Adipose tissue (tissue), 3 donors: ENCODE measurements around the gene TRABD2B. TPM values are rescaled to one million over a fixed set of nuclear protein-coding genes. Genes with fewer than 3 reads are reported as not detected.

Experiments
- H3K27ac ChIP-seq: one replicate; pipeline ENCODE4 v1.5.1; 2013; ENCODE audit warnings: low read depth, low read length
- WGBS, 3 donors: extraction: QIAGEN DNeasy Blood & Tissue Kit; methylation state at CpG; one replicate each; pipeline ENCODE4 v1.1.7; 2013; 5-methylcytosine and 5-hydroxymethylcytosine counted together
- polyA plus RNA-seq, 3 donors: library from polyadenylated mRNA; stranded (reverse); fragments of 200-250 nt; gene quantifications; one replicate each; pipeline ENCODE4 v1.2.3, GENCODE V29; 2013
- donor health status: healthy with polysubstance abuse.
- donor health status: Bipolar disorder and iron deficiency.
- donor health status: healthy.

TRABD2B gene
- polyA plus RNA-seq, 3 donors = 0.46 to 2.4 (median 1.0) TPM

DNA sequence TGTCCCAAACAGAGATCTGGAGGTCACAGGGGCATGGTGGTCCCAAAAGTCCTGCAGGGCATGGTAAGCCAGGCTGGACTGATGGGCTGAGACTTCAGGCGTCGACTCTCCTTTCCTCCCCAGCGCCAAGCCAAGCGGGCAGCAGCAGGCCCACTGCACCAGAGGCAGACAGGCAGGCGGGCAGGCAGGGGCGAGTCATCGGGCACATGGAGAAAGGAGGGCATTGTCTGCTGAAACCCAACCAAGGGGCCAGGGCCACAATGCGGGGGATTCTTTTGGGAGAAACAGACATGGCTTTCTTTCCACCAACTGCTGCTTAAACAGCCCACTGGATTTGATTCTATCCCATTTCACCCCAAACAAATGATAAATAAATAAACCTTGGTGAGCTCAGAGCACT, 46.2 kb downstream of the TRABD2B start:
- H3K27ac ChIP-seq = no peak overlapping the region
- WGBS, 3 donors = 97 to 99% (median 97%) methylated on average over 8 of the region's 8 CpGs

DNA sequence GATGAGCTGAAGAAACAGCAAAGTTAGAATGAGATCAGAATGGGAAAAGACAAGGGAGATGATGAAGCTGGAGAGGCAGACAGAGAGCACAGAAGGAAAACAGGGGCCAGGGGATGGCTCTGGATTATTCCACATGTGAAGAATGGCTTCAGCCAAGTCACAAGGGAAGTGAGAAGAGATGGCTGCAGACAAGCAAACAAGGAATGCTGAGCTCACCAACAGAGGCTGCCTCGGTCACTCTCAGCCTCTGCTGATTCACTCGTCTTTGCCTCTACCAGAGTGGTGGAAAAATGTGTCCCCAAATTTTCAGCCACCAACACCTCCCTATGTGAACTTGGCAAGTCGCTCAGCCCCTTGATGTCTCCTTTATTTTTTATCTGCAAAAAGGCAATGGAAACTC, 46.7 kb downstream of the TRABD2B start:
- no peak overlapping the region for H3K27ac ChIP-seq
- 60 to 88% (median 84%) methylated on average over 3 of the region's 3 CpGs for WGBS, 3 donors

DNA sequence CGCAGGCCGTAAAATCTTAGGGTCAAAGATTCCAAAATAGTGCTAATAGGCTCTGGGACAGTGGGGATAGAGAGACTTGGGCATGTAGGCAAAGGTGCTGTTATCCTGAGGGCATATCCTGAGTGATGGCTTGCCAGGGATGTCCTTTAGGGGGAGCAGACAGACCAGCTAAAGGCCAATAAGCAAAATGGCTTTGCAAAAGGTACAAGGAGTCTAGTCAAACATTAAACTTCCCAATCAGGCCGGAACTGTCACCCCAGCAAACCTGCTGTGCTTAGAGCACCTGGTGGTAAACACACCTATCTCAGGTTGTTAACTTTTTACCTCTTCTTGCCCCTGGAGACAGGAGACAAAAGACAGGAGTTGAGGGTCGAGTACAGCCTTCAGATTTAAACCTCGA, 49.1 kb downstream of the TRABD2B start:
- H3K27ac ChIP-seq = no peak overlapping the region
- WGBS, 3 donors = 62 to 91% (median 88%) methylated on average over 5 of the region's 5 CpGs

DNA sequence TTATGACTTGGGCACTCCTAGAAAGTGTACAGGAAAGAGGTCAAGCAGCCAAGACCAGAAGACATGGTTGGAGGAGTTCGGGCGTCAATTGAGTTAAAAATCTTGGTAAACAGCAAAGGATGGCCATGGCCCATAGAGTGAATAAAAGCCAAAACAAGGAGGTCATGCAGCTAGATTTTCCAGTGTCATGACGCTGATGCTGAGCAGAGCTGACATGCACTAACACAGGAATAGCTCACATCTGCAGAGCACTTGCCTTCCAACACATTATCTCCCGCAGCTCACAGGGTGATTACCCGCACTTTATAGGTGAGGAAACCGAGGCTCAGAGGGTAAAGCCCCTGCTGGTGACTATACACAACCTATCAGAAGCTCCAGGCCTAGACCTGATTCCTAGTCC, 49.7 kb downstream of the TRABD2B start:
- WGBS, 3 donors = 90 to 93% (median 93%) methylated on average over 6 of the region's 6 CpGs
- no peak overlapping the region for H3K27ac ChIP-seq

DNA sequence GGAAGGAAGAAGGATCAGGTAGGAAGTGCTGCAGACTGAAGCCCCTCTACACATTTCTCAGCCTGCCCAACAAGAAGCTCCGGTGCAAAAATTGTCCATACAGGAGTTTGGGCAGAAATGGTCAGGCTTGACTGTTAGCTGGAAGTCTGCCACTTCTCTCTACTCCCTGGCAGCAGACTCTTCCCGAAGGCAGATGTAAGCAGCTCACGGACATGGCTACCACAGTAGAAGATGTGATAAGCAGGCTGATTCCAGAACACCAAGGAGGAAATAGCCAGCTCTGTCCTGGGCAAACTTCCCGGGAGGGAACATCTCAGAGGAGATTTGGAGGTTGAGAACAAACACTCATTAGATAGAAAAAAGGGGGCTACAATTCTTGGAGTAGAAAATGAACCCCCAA, 52.6 kb downstream of the TRABD2B start:
- WGBS, 3 donors = 39 to 64% (median 53%) methylated on average over 4 of the region's 4 CpGs
- no peak overlapping the region for H3K27ac ChIP-seq

DNA sequence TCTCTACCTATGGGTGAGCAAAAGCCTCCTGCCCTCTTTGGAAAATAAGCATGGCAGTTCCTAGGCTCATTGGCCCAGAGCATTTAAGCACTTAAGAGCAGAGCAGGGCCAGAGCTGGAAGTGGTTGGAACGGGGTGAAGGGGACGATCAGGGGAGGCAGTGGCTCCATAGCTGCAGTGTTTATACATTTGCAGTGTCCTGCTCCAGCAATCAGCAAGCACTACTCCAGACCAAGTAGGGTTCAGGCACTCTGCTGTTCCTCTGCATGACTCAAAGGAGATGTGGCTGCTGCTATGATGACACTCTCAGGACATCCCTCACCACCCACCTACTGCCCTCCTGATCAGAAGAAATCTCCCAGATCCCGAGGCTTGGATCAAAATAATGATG, 55.0 kb downstream of the TRABD2B start:
- 60 to 82% (median 78%) methylated on average over 3 of the region's 3 CpGs for WGBS, 3 donors
- no peak overlapping the region for H3K27ac ChIP-seq

DNA sequence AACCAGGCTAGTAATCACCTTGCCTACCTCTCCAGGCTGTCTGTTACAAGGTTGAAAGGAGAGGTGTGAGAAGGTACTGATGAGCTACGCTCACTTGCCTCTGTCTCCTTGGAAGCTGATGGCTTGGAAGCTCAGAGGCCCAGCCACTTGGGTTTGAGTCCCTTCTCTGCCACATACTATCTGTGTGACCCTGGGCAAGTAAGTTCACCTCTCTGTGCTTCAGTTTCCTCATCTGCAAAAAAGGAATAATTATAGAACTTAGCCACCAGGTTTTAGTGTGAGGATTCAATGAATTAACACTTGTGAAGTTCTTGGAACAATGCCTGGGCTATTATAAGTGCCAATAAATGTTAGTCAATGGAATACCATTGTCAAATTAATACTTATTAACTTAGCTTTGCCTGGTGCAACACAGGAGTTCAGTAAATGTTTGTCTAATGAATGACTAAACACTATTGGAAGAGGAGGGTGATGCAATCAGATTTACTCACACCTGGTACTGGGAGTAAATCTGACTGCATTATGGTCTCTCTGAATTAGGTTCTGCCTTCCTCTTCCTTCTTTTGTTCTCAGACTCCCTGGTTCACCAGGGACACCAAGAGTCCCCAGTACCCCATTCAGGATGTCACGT, 55.5 kb downstream of the TRABD2B start:
- no peak overlapping the region for H3K27ac ChIP-seq
- 81 to 91% (median 86%) methylated on average over 2 of the region's 2 CpGs for WGBS, 3 donors

DNA sequence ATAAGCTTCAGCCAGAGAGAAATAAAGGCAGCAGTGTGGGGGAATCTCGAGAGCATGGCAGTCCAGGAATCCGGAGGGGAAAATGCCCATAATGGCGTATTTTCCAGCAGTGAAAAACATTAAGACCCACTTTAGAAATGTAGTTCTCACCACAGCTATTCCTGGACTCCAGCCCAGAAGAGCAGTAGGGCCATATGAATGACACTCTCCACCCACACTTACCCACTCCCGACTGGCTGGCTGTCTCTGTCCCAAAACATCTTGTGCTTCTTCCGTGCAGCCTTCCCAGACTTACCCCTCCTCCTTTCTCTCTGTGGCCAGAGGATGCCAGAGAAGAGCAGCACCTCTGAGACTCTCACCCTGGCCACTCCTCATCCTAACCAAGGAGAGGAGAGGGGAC, 56.4 kb downstream of the TRABD2B start:
- H3K27ac ChIP-seq = no peak overlapping the region
- WGBS, 3 donors = 63 to 69% (median 68%) methylated on average over 5 of the region's 5 CpGs

DNA sequence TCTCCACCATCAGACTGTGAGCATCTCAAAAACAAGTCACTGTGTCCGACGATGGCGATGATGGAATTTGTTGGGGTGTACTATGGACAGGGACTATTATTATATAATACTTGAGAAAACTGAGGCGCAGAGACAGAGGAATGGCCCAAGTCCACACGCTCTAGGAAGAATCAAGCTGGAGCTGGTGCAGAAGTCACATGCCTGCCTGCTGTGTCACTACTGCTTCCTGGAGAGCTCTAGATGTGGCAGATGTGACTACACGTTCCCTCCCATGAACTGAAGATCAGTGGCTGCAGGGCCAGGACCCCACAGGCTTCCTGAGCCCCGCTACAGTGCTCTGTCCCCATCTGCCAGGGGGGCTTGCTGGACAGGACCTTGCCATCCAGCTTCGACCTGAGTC, 56.9 kb downstream of the TRABD2B start:
- 75 to 82% (median 79%) methylated on average over 8 of the region's 8 CpGs for WGBS, 3 donors

DNA sequence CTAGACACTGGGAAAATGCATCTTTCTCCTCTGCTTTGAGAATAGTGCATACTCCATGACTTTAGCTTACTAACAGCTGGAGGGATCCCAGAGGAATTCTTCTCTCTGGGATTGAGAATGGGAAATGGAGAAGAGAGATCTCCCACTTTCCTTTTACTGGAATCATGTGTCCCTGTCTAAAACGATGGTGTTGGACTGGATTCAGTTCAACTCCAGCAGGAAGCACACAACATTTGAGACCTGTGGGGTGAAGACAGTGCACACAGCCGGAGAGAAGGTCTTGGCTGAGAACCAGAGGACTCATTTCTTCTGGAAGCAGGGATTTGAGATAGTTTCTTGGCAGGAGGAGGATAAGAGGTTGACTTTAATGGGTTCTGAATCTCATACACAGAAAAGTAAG, 58.7 kb downstream of the TRABD2B start:
- 13 to 20% (median 18%) methylated on average over 2 of the region's 2 CpGs for WGBS, 3 donors
- no peak overlapping the region for H3K27ac ChIP-seq

More for the DNA sequence above, 56.9 kb downstream of the TRABD2B start:
- H3K27ac ChIP-seq = no peak overlapping the region

DNA sequence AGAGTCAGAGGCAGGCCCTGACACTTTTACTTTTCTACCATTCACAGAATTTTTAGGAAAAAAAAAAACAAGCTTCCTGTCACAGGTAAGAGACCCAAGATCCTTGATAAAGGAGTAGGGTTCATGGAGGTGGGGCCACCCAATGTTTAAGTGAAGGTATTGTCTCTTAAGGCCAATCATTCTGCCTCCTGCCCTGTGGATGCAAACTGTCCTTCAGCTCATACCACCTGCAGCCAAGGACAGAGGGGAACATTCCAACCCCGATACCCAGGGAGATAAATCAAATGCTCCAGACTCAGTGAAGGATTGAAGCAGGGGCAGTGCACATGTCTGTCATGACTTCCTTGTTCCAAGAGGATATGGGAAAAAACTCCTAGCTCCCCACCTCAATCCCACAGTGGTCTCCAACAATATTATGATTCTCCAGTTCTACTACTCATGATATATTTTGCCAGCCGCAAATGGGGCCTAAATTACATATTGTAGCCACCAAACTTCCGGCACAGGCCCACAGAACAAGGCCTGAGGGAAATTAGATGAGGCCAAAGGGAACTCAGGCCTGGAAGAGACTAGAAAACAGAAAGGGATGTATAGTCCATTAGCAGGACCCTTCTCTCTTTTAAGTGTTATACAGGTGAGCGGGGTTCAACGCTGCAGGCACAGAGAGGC, 59.5 kb downstream of the TRABD2B start:
- H3K27ac ChIP-seq = no peak overlapping the region
- 86 to 94% (median 91%) methylated on average over 5 of the region's 5 CpGs for WGBS, 3 donors

DNA sequence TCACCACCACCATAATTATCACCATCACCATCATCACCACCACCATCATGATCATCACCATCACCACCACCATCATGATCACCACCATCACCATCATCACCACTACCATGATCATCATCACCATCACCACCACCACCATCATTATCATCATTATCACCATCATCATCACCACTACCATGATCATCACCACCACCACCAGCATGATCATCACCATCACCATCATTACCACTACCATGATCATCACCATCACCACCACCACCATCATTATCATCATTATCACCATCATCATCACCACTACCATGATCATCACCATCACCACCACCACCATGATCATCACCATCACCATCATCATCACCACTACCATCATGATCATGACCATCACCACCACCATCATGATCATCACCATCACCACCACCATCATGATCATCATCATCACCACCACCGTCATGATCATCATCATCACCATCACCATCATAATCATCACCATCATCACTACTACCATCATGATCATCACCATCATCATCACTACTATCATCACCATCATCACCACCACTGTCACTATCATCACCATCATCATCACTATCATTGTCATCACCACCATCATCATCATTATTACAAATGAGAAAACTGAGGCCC, 60.2 kb downstream of the TRABD2B start:
- no peak overlapping the region for H3K27ac ChIP-seq
- WGBS, 3 donors = 83 to 96% (median 94%) methylated on average over 1 of the region's 1 CpG

DNA sequence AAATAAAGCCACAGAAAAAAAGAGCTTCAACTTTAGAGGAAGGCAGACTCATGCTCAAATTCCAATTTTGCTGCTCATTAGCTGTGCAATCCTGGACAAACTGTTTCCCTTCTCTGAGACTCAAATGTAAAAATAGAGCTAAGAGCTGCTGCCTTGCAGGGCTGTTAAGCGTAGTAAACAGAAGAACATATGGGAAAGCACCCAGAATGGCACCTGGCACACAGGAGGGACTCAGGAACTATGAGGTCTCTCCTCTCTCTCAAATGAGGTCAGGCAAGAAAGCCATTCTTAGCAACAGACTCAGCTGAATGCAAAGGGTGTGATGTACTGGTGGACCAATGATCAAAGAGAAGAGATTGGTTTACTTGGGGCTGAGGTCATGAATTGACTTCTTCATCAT, 61.3 kb downstream of the TRABD2B start:
- no peak overlapping the region for H3K27ac ChIP-seq
- WGBS, 3 donors = 32 to 91% (median 45%) methylated on average over 1 of the region's 1 CpG

DNA sequence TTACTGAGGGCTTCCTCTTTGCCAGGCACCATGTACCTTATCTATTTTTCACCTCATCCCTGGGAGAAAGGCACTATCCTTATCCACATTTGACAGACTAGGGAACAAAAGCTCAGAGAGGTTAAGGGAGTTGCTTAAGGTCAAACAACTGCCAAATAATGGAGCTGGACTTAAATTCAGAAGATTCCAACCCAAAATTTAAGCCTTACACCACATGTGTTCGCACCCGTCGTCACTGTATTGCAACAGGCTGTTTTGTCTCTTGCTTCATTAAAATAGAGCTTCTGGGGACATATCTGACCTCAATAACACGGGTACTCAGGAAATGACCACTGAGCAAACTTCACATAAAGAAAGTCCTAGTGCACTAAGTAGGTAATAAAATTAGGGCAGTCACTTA, 62.0 kb downstream of the TRABD2B start:
- WGBS, 3 donors = 30 to 57% (median 30%) methylated on average over 4 of the region's 4 CpGs
- no peak overlapping the region for H3K27ac ChIP-seq

DNA sequence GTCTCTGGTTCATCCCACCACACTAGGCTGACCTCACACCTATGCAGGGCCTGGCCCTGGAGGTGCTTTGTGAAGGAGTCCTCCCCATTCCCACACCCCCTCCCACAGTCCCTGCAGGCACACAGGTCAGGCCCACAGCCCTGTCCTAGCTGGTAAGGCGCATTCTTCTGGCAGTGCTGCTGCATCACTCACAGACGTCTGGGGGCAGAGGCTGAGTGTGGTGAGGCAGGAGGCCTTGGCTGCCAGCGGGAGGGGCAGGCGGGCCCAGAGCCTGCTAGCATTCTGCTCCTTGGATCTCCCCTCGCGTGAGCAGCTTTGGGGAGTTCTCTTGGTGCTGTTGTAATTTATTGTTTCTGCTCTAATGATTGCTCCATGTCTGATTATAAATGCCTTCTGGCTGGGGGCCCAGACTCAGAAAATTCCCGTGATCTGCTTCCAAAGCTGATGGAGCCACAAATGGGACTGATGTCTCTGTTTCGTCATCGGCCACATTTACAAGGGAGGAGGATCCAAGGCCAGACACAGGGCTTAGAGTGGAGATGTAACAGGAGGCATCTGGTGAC, 62.9 kb downstream of the TRABD2B start:
- WGBS, 3 donors = 44 to 47% (median 47%) methylated on average over 9 of the region's 9 CpGs
- H3K27ac ChIP-seq = no peak overlapping the region

DNA sequence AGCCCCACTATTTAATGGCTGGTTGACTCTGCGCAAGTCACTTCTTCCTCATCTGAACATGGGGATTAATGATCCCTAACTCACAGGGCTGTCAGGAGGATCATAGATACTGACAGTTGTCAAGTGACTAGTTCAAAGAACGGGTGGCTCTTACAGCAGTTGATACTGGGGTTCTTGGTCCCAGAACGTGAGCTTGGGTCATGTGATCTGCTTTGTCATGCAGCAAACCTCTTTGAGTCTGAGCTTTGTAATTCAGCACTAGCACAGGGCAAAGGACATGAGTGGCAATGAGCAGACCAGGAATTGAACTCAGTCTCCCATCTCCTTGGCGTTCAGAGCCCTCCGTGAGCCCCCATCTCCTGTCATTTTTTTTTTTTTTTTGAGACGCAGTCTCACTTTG, 64.4 kb downstream of the TRABD2B start:
- WGBS, 3 donors = 81 to 83% (median 82%) methylated on average over 6 of the region's 6 CpGs
- H3K27ac ChIP-seq = no peak overlapping the region

DNA sequence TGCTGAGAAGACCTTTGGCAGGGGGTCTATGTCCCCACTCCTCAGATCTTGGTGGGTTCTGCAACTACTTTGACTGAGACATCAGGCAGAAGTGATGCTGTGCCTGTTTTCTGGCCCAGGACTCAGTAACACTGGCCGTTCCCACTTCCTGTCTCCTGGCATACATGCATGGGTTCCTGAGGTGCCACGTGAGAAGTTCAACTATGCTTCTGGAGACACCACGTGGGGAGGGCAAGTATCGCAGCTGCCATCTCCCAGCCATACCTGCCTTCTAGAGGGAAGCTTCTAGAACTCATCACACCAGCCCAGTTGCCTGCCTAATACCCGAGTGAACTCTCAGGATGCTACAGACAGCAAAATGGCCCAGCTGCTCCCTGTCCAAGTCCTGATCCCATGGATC, 65.8 kb downstream of the TRABD2B start:
- WGBS, 3 donors = 71 to 75% (median 72%) methylated on average over 5 of the region's 5 CpGs
- no peak overlapping the region for H3K27ac ChIP-seq

DNA sequence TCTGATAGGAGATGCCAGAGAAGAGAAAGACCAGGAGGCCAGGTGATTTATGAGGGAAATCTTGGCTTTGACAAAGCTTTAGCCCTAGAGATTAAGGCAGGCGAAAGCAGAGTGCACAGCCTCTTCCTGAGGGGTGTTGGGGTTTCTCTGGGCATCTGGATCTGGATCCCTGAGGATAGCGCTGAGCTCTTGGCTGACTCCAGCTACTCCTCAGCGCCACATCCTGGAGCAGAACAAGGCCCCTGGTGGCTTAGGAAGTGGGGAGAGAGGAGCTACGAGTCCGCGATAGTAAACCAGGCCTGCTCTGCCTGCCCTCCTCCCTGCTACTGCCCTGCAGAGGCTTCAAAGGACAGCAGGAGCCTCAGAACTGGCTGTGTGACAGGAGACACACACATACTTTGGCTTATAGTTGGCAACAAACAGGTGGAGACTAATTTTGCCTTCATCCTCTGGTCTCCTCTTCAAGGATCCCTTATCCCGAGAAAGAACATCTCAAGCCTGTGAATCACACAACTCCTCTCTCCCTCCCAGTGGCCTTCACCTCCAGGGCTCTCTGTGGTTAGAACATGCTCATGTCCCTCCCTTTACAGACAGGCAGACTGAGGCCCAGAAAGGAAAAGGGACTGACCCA, 66.9 kb downstream of the TRABD2B start:
- 65 to 80% (median 67%) methylated on average over 7 of the region's 7 CpGs for WGBS, 3 donors

DNA sequence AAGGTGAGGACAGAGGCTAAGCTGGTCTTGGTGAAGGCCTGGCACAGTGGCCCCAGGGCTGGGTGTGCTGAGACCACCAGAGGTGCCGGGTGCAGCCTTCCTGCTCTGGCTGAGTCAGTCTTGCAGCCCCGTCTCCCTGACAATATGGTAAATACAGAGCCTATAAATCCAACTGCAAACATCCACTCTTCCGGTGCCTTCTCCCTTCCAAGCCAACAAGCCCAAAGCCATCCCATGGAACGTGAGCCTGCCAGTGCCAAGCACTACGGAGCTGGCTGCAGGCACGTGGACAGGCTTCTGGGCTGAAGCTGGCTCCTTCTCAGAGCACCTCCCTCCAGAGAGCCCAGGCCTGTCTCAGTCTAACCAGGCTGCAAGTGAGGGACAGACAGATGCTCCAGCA, 70.0 kb downstream of the TRABD2B start:
- 78 to 87% (median 78%) methylated on average over 6 of the region's 6 CpGs for WGBS, 3 donors
- no peak overlapping the region for H3K27ac ChIP-seq

More for the DNA sequence above, 66.9 kb downstream of the TRABD2B start:
- no peak overlapping the region for H3K27ac ChIP-seq
